Stimulated activated CD8-positive, alpha-beta memory T cell treated with anti-CD3 and anti-CD28 coated beads, Interleukin-4, amount 100 ng/mL, for 24 hours (primary cell): ENCODE data around the gene TNFSF8.

Experiments used
- DNase-seq: peaks from one replicate; pipeline ENCODE4 v3.0.0-alpha.2; 2020; ENCODE audit warnings: low read depth

TNFSF8 gene, protein sequence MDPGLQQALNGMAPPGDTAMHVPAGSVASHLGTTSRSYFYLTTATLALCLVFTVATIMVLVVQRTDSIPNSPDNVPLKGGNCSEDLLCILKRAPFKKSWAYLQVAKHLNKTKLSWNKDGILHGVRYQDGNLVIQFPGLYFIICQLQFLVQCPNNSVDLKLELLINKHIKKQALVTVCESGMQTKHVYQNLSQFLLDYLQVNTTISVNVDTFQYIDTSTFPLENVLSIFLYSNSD

DNA sequence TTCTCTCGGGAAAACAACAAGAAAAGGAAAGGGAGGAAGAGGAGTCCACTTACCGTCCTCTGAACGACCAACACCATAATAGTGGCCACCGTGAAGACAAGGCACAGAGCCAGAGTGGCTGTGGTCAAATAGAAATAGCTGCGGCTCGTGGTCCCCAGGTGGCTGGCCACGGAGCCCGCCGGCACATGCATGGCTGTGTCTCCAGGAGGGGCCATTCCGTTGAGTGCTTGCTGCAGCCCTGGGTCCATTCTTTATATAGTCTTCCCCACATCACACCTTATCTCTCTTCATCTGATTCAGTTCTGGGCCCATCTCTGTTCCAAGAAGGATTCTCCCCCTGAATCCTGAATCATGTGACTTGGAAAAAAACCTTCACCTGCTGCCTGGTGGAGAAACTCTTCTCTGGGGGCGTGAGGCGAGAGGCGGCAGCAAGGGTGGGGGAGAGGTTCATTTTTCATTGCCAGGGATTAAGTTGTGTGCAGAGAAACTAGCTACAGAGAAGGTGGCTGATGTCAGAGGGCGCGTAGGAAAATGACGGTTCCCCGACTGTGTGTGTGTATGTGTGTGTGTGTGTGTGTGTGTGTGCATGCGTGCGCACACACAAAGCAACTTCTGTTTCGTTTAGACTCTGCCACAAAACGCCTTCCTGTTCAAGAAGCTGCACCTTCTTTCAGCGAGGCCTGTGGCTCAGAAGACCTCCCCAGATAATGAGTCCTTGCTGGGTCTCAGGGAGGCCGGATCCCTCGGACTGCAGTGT lies at the start of gene TNFSF8:
TSS of gene TNFSF8 (minus strand) at position 536 of the 757 bp plus-strand sequence. CDS start at position 248, 288 bp downstream.
- DNase-seq = peak; percentile 62

DNA sequence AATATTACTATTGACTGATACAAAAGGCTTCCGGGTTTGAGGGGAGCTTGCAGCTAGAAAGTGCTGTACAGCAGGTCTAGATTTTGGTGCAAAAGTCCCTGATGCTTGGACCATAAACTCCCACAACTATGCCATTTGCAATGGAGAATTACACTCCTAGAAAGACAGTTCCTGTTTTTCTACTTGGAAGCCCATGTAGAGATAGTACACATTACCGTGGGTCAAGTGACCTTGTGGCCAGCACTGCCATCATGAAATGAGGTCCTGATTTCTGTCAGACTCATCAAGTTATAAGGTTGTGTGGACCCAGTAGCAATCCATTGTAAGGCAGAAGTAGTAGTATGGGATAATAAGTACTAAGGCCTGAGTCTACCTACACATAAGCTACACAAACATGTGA lies 42.8 kb upstream of the TNFSF8 start:
- no peak for DNase-seq

DNA sequence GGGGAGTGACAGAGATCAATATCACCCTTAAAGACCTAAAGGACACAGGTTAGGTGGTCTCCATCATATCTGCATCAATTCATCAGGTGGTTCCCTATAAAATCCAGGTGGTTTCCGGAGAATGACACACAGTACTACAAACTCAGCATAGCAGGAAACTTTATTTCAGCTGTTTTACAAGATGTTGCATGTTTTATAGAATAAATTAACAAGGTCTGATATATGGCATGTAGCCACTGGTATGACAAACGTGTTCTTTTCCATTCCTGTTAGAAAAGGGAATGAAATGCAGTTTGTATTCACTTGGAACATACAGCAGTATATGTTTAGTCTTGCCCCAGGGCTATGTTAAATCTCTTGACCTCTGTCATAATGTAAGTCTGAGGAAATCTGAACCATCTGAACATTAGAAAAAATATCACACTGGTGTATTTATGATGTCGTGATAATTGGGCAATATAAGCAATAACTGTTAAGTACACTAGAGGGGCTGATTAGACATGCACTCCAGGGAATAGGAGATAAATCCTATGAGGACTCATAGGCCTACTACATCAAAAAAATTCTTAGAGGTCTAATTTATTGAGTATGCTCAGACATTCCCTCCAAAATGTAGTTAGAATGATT lies 42.2 kb upstream of the TNFSF8 start:
- no peak for DNase-seq

DNA sequence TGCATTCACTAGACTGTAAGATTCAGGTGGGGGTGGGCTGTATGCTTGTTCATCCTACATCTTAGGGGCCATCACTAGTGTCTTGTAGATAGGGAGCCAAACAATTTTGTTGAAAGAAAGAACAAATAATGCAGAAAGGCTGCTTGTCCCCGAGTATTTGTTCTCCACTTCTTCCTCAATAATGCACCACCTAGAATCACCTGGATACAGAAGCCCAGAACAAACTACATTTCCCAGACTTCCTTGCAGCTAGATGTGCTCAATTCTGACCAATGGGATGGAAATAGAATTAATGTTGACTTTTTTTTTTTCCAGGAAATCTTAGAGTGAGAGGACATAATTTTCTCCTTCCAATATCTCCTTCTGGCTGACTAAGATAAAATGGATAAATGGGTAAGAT lies 38.9 kb upstream of the TNFSF8 start:
- no peak for DNase-seq

DNA sequence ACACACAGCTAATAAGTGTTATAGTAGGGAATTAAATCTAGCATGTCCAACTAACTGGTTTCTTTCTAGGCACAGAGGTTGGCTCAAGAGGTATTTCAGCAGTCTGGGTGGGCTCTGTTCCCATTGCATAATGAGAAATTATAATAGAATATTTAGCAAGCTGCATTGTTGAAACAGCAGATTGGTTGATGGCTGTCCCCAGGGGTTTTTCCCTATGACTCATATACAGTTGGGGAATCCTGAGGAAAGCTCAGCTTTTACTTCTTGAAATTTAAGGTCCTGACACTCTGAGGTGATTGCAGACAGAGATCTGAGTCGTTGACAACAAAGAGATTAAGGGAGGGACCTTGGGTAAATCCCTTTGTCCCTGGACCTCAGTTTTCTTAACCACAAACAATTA lies 38.3 kb upstream of the TNFSF8 start:
- DNase-seq = no peak

DNA sequence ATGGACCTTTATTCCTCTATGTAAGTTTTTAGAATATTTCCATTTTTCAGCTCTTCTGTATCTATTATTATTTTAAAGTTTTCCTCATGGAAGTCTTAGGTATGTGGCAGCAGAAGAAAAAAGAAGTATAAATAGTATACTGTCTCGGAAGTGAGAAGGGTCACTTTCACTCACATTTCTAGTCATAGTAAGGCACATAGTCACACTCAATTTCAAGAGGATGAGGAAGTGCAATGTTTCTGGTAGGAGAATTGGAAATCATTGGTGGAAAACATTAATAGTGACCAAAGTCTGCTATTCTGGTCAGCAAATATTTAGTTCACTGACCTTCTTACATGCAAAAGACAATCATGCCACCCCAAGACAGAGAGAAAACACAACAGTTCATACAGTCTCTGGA lies 35.2 kb upstream of the TNFSF8 start:
- no peak for DNase-seq

DNA sequence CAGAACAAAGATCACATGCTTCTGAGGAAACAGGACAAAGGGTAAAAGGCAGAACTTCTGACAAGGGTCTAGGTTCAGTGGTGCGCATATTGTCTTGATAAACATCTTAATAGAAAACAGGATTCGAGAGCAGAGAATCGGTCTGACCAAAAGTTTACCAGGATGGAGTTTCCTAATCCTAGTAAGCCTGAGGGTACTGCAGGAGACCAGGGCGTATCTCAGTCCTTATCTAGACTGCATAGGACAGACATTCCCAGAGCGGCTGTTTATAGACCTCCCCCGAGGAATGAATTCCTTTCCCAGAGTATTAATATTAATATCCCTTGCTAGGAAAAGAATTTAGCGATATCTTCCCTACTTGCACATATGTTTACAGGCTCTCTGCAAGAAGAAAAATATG lies 32.4 kb upstream of the TNFSF8 start:
- no peak for DNase-seq

DNA sequence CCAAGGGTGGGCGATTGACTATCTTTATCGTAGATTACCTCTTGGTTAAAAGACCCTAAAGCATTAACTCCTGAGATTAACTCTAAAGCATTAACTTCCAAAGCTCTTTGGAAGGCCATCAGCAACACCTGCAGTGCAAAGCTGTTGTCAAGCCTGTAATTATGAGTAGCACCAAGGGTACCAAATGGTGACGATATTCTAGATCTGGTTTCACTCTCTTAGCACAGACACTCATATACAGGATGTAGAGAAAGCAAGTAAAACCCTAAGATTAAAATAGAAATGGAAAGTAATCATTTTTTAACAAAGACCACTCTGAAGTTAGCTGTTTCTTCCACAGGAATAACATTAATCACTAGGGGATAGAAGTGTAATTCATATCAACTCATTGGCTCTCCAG lies 29.9 kb upstream of the TNFSF8 start:
- no peak for DNase-seq

DNA sequence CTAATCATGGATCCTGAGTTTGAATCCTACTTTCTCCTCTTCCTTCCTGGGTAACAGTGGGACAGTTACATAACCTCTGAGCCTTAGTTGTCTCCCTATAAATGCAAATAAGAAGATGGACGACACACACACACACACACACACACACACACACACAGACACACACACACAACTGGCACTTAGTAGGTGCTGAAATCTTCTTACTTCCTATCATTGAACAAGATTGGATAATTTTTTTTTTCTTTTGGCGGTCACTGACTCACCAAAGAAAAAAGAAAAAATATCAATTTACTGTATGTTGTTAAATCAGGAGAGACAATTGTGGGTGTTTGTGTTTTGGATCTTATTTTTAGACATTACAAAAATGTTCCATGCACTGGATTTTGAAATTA lies 28.4 kb upstream of the TNFSF8 start:
- no peak for DNase-seq

DNA sequence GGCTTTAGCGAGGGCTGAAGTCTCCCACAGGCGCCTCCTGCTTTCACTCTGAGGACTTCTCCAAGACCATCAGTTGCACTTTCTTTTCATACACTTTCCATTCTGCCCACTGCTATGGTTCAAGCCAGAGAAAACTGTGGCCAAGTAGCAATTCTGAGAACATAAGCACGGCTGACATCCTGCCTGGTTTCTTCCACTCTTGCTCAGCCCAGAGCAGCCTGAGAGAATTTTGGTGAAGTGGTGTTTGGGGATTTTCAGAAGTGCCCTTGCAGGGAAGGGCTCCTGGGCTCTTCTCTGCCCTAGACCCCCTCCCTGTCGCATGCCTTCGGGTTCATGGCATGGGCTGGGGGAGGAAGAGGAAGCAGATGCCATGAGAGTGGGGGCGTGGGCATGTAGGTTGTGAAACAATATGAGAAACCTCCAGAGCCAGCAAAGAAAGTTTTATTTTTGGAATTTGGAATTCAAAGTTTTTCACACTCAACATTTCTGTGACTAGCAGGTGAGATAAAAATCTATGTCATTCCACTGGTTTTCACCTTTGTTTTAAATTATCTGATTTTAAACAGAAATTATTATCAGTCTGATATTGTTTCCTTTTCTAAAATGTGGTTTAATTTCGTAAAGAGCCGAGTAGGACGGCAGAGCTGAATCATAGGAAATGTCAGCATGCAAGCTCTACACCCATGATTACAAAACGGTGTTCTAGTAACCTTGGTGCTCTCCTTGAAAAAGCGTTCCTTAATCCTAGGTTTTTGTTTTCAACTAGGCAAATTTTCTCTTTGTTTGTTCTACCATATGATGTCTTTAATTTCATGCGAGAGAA lies 27.8 kb upstream of the TNFSF8 start:
- peak; percentile 41 for DNase-seq

DNA sequence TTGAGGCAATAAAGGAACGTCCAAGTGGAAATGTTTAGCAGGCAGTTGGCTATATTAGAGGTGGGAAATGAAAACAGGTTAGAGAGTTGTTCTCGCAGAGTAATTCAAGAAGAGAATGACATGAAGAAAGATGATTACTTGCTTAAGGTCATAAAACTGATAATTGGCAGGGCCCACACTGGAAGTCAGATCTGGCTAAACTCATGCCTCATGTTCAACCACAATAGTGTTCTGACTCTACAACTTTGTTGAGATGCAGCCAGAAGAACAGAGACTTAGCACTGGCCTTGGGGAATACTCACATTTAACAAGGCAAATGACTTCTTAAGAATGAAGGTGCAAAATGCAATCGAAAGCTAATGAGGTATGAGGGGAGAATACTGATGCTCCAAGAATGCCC lies 27.2 kb upstream of the TNFSF8 start:
- no peak for DNase-seq

DNA sequence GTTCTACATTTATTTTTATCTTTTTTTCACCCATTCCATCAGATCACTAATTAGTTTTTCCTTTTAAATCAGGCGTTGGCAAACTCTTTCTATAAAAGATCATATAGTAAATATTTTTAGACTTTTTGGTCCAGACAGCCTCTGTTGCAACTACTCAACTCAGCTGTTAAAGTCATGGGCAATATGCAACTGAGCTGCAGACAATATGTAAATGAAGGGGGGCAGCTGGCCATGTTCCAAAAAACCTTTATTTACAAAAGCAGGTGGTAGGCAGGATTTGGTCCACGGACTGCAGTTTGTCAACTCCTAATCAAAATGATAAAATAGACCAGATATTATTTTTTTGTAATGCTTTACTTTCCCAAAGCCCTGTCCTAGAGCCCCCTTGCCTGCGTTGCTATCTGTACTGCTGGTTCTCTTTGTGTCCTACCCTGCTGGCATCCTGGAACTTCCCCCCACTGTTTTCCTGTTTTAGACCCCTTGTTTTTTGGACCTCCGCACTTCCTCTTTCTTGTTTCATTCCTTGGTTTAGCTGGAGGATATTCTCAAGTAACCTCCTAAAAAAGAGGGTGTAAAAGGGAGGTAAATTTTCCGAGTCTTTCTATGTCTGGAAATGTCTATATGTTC lies 24.7 kb upstream of the TNFSF8 start:
- no peak for DNase-seq

DNA sequence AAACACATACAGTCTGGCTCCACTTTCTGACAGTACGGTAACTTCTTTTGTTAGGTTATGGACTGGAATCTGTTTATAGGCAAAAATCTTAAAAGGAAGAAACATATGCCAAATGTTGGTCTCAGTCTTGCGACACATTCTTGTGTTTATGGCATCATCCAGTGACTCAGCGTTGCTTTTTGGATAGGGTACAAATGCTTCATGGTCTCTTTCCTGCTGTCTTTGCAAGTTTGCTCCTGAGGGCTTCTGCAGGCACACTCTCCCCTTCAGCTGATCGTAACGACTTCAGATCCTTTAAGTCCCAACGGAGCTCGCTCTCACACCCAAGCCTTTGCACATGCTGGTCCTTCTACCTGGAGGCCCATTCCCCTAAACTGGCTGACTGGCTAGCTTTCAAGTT lies 23.6 kb upstream of the TNFSF8 start:
- no peak for DNase-seq

DNA sequence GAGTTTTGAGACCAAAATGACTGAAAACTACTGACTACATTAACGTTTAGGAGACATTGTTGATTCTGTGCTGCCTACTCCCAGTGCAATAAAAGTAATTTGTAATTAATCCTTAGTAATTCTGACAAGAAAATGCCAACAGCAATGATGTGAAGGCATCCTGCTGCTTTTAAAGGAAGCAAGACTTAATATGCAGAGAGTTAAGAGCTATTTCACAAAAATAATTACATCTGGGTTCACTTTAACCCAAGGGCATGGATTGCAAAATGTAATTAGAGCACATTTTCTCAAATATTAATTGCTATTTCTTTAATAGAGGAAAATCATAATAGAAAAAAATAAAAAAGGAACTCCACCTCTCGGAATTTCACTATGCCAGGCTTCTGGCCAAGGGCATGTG lies 22.7 kb upstream of the TNFSF8 start:
- no peak for DNase-seq

DNA sequence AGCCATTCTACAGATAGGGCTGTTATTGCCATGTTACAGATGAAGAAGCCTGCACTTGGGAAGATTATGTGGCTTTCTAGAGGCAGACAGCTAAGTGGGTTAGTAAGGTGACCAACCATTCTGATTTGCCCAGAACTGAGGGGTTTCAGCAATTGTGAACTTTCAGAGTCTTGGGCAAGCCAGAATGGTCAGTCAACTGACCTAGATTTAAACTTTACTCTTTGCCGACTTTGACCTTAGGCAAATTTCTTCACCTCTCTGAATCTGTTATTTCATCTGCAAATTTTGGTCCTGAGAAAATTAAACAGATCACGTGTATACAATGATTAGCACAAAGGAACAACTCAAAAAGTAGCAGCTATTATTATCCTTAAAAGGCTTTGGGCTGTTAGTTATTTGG lies 20.4 kb upstream of the TNFSF8 start:
- DNase-seq = no peak

DNA sequence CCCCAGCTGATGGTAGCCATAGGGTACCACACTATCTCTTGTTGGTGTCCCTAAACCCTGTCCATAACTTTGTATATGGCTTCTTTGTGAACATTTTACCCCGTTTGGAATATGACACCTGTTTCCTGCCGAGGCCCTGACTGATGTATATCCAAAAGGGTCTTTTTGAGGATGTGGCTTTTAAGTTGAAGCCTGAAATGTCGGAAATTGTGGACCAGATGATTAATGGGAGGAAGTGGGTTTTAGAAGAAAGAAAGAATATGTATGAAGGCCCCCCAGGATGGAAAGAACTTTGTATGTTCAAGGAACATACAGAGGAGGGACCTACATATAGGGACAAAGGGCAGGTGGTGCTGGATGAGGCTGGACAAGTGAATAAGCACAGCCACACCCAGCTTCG lies 16.7 kb upstream of the TNFSF8 start:
- no peak for DNase-seq

DNA sequence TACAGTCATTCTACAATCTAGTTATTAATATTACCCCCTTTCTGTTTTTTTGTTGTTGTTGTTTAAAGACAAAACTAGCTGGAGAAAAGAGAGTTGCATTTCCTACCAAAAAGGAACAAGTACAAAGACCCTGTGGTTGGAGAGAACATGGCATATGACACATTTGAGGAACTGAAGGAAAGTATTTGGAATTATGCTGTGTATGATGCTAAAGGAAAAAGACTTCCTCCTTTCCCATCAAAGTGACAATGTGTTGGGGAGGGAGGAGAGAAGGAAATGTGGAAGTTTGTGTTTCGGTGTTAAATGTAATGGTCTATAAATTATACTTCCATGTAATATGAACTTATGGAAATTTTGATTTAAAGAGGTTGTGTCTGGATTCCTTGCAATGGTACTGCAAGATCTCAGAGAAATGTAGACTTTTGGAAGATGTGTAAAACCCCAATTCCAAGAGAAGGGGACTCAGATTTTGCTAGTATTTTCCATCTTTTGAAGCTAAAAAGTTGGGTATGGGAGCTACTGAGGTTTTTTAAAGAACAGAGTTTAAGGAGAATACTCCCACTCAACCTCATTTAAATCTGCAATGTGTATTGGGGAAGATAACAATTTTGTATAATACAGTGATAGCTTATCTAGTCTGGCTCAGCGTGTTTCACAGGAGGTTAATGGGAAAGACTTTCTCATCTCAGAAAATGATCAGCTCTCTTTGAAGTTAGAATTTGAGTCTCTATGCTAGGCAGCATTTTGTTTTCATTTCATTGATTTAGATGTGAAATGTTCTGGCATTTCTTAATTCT lies 15.4 kb upstream of the TNFSF8 start:
- DNase-seq = no peak

DNA sequence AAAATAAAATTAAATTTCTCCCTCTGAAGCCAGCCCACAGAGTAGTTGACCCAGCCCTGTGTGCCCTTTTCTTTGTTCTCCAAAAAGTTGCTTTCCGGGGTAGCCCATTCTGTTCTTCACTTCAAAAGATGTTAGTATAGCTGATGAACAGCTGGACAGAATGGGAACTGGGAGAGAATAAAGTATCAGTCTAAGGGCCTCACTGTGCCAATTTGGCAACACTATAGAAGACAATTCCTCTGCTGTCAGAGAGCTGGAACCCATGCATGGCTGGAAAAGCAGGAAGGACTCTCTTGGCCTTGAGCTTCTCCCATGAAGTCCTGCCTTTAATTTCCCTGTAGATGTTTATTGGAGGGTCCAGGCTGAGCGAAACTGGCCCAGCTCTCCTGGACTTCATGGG lies 11.0 kb upstream of the TNFSF8 start:
- no peak for DNase-seq

DNA sequence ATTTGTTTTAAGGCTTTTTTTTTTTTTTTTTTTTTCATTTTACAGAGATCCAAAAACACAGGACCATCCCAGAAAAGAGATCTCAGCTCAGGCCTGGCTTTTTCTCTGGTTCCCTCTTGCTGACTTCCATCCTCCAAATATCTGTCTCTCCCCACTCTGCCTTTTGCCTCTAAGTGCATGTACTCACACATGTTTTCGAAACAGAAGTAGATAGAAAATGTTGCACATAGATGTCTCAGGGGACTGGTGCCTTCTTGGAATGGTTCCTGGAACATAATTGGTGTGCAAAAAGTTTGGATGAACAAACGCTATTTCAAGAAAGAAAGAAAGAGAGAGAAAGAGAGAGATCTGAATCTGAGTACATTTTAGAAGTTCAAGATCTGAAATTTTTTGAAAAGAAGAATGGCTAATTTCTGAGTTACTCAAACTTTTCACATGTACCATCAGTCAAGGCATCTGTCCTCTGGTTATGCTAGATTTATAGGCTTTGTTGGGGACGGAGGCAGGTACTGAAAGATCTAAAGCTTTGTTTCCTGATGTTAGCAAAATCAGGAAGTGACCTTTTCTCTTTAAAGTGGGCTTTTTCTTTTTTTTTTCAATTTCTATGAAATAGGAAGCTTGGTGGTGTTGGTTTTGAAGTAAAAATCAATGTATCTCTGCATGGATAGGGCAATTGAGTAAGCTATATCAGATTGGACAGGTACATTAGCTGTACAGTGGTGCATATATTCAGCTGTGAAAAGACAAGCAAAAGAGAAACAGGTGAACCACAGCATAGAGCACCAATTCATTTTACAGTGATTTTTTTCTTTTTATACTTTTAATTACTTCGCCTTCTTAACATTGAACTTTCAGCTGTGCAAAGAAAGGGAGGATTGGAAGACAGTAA lies 8.5 kb upstream of the TNFSF8 start:
- DNase-seq = no peak

DNA sequence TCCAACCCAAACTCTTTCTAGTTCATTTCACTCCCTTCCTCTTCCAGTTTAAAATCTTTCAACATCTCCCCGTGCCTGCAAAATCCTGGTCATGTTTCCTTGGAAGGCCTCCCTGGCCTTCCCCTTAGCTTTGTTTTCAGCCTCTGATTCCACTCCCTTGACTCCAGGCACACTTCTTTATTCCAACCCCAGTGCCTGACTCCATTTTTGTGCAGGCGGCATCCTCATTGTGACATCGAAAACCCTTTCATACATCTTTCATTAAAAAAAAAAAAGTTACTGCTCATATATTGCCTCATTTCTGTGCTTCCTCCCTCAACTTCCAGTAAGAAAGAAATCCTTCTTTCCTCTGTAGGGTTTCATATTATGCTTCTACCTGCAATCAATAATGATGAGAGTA lies 7.1 kb upstream of the TNFSF8 start:
- DNase-seq = no peak
